ENCODE results near the gene ULBP2.
"Not testable (repeated sequence)": the region's sequence is repeated elsewhere in the genome, so short reads cannot be mapped to it uniquely, and the experiment has no call there.

The ULBP2 gene

DNA sequence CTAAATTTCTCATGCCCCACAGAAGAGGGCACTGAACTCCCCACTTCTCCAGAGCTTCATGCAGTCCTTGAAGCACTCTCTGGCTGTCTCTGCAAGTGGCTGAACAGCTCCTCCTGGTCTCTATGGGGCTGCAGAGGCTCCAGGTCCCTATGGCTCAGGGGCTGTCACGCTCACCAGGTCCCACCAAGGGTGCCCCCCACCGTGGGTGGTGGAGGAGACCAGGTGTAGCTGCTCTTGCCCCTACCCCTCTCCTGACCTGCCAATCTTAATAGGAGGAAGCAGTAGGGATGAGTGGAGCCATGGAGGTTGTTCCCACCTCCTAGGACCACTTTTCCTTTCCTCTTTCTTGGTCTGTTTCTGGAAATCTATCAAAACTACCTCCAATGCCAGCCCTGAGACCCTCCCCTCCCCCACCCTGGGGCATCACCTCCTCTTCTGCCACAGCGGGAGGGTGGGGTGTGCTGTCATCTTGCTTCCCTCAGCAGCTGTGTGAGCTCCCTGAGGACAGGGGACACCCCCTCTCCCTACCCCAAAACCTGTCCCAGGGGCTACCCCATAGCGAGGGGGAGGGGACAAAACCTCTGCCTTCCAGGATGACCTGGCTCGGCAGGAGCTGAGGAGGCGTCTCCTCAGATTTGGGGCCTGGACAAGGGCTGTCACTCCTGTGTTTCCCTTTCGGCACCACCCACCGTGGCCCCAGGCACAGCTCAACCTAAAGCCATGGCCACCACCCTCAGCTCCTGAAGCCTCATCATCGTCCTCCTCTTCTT, 31.9 kb upstream of the ULBP2 start:
- no peak for FAIRE-seq

DNA sequence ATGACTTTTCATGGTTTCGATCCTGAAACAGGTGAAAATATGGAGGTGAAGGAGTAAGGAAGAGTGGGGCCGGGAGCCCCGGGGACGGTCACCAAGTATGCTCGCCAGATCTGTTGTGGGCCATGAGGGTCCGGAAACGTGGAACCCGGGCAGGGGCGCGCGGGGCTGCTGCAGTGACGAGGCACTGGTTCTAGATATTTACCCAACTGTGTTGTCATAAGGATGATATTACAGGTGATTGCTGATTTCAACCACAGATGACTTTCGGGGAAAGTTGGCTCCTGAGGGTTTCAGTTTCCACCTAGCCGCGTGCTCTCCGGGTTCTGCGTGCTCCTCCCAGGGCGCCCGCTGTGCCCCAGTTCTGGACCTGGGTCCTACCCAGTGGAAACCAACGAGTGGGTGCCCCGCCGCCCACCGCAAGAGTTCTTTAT, 31.1 kb upstream of the ULBP2 start:
- no peak for FAIRE-seq

DNA sequence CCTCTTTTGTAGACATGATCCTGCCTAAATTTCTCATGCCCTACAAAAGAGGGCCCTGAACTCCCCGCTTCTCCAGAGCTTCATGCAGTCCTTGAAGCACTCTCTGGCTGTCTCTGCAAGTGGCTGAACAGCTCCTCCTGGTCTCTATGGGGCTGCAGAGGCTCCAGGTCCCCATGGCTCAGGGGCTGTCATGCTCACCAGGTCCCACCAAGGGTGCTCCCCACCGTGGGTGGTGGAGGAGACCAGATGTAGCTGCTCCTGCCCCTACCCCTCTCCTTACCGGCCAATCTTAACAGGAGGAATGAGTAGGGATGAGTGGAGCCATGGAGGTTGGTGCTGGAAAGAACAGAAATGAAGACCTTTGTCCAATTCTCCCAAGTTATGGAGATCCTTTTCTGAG, 29.1 kb upstream of the ULBP2 start:
- FAIRE-seq, result not testable (repeated sequence)

DNA sequence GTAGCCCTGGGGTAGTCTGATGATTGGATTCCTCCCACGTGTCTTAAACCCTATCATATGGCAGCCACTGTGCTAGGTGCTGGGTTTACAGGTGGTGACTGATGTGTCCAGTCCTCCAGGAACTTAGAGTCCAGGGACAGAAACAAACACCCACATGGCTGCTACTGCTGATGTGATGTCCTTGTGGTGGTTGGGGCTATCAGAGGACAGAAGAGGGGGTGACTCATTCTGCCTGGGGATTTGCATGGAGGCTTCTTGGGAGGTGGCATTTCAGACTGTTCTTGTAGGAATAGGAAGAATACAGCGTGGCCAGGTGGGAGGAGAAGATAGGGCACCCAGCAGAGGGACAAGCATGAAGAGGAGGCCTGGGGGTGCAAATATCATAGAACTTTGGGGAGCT, 28.7 kb upstream of the ULBP2 start:
- no peak for FAIRE-seq

DNA sequence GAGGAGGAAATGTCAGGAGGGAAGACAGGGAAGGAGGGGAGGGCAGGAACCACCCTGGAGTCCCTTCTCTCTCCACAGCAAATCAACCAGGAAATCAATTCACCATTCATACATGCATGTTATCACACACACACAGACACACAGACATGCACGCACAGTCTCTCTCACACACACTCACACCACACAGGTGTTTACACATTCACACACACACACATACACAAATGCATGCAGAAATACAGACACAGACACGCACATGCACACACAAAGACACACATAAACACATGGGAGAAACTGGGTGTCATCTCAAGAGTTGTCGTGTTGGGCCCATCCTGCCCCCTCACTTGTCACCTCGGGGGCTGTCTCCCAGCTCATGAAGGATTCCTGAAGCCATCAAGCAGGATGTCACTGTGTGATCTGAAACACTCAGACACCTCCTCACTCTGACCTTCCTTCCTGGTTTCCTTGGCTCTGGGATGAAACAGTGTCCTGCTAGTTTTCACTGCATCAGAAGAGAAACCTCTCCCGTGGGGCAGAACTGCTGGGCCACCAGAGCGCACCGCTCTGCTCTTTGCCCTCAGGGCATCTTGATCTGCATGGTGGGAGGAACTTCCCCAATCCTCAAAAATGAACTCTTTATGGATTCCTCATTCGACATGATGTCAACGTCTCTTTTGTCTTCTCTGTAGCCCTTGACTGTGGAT, 28.1 kb upstream of the ULBP2 start:
- no peak for FAIRE-seq

DNA sequence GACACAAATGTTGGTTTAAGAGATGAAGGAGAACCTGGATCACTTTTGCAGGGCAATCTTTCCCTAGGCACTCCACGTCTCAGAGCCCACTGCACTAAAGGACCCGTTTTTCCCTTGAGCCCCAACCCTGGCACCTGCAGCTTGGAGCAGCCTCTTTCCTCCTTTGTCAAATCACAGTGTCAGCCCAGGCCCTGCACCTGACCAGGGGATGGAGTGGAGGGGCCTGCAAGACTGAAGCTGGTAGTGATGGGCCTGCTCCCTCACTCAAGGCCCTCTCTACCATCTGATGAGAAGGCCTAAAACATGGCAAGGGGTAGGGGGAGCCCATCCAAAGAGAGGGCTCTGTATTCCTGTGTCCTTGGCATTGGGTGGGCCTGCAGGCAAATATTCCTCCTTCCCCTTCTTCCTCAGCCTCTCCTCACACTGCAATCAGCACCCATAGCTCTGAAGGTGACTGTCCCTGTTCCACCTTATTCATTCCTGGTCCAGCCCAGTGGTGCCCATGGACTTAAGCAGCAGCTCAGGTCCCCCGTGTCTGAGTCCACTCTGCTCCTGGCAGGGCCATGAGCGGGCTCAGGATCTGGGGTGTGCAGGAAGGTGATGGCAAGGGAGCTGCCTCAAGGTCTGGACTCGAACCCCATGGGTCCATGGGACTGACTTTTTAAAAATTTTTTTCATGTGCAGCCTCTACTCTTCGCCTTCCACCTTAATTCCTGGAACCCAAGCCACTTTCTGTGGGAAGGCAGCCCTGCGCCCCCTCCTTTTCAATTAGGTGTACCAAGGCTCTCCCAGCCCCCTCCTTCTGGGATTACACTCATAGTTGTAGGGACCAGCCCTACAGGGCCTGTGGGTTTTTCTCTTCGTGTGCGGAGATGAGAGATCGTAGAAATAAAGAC, 25.6 kb upstream of the ULBP2 start:
- no peak for FAIRE-seq

DNA sequence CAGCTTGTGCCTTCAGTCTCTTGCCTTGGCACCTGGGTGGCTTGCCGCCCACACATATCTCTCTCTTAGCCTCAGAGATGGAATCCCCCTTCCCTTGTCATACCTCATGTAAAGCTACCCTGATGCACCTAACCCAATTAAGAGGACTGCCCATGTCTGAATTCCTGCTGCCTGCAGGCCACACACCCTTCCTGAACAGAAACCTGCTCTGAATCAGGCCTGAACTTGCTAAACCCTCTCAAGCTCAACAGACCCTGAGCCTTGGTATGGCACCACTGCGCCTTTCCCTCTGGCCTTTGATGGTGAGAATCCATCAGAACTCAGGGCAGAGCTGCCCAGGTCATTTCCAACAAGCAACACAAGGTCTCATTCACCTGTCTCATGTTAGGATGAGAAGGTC, 24.1 kb upstream of the ULBP2 start:
- no peak for FAIRE-seq

DNA sequence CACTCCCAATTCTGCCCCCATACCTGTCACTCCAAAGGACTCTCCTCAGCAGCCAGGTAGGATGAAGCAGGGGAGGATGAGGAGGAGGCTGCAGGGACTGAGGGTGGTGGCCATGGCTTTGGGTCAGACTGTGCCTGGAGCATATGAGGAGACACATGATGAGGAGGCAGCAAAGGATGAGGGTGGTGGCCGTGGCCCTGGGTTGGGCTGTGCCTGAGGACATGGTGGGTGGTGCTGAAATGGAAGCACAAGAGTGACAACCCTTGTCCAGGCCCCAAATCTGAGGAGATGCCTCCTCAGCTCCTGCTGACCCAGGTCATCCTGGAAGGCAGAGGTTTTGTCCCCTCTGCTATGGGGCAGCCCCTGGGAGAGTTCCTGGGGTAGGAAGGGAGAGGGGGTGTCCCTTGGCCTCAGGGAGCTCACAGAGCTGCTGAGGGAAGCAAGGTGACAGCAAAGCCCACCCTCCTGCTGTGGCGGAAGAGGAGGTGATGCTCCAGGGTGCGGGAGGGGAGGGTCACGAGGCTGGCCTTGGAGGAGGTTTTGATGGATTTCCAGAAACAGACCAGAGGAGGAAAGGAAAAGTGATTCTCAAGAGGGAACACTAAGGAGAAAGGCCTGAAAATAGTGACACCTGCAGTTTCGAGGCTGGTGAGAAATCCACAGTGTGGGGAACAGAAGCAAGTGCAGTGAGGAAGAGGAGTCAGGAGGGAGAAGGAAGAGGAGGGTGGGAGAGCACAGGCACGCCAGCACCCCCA, 23.5 kb upstream of the ULBP2 start:
- no peak for FAIRE-seq

DNA sequence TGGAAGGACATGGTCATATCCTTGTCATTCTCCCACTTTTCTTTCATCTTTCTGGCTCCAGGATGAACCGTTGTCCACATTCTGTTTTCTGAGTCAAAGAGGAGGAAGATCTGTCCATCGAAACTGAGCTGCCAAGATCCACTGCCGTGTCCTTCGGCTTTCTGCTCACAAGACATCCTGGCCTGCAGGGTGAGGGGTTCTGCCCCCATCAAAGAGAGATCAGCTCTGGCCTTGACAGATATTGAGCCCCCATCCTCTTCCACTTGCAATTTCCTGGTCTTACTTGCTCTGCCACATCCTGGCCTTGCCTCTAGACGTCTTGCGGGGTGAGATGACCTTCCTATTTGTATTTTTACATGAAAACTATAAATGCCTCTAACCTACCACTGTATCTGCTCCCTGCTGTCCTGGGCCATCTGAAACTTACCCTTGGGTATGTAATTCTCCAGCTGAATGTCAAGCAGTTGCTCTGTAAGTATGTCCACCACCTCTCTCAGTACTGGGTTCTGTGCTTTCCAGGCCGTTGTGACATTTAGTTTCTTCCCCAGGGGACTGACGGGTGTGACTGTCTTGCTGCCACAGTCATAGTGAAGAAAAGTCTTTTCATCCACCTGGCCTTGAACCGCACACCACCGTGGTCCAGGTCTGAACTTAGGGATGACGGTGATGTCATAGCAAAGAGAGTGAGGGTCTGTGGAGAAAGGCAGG, 22.5 kb upstream of the ULBP2 start:
- not testable (repeated sequence) for FAIRE-seq

DNA sequence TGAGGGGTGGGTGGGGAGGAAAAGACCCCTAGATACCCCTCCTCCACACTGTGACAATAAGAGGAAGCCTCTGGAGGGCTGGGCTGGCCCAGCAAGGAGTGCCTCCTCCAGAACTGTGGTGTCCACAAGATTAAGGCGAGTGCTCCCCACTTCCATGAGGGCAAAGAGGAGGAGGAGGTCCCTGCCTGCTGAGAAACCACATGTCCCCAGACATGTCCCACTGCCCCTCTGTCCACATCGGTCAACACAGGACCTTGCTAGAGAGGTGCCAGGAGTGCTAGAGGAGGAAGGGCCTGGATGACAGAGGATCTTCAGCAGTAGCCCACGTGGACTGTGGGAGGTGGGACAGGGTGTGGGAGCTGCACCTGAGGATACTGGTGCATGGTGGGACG, 22.0 kb upstream of the ULBP2 start:
- FAIRE-seq, result no peak

DNA sequence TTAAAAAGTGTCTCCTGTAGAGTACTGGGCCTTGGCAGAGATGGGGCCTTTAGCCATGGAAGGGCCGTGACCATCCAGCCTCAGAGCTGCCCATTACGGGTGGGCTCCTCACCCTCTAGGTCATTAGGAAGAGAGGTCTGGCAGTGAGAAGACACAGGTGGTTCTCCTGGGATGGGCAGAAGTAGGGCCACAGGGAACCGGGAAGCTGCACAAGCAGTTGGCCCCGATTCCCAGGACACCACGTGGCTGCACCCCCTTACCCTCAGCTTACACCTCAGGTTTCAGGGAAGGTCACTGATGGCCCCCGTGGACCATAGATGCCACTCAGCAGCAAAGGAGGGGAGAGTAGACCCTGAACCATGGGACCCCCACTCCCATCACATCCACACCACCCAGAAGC, 20.5 kb upstream of the ULBP2 start:
- FAIRE-seq, result no peak

DNA sequence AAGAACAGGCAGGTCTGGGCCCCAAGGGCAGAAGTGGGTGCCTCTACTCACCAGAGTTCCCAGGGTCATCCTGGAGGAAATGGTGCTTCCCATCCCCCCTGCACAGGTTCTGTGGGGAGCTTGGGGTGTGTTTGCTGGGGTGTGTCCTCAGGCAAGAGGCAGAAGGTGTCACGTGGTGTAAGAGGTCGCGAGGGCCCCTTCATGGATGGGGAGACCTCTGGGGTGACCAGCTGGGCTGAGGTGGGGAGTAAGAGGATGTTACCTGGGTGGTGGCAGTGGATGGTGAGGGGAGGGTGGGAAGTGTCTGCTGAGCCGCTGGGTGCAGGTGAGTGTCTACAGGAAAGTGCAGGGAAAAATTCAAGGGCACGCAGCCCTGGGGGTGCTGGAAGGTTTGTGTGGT, 19.7 kb upstream of the ULBP2 start:
- not testable (repeated sequence) for FAIRE-seq

DNA sequence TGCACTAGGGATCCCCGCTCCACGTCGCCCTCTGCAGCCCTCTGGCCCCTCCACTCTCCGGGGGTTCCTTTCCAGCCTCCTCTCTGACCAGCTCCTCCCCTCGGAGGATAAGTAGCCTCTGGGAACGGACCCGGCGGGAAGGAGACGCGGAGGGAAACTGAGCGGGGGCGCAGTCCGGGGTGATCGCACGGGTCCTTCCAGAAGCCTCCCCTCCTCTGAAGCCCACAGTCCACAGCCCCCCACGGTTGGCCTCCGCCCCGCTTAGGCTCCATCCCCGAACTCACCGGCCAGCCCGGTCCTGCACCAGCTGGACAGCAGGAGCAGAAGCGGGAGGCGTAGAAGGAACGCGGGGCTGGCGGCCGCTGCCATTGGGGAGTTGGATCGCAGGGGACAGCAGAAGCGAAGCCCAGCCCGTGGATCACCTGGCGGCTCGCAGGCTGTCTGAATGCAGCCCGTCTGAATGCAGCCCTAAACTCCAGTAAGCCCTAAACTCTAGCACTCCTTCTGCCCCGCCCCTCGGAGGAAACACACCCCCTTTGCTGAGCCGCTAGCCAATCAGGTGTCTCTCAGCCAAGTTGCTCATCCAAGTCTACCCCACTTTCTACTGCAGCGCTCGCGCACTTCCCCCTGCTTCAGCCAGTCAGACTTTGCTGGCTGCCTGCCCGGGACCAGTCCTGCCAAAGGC, 19.0 kb upstream of the ULBP2 start, which contains the start of gene RAET1G:
Gene RAET1G (minus strand): TSS at position 480 of the 685 bp plus-strand sequence. CDS start 111 bp downstream, at position 369.
- no peak for FAIRE-seq

DNA sequence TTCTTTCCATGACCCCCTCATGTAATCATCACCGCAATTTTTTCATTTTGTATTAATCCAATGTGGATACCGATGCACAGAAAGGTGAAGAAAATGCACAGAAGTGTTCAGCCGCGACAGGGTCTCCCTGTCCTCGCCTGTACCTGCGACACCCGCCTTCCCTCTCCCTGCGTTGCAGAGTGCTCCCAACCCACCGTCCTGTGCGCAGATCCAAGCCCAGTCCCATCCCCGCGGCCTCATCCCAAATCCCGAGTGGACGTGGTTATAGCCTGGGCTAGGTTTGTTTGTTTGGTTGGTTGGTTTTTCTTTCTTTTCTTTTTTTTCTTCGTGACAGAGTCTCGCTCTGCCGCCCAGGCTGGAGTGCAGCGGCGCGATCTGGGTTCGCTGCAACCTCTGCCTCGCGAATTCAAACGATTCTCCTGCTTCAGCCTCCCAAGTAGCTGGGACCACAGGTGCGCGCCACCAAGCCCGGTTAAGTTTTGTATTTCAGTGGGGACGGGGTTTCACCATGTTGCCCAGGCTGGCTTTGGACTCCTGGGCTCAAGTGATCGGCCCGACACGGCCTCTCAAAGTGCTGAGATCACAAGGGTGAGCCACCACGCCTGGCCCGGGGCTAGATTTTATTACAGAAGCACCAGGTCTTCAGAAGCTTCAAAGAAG, 18.4 kb upstream of the ULBP2 start:
- no peak for FAIRE-seq

DNA sequence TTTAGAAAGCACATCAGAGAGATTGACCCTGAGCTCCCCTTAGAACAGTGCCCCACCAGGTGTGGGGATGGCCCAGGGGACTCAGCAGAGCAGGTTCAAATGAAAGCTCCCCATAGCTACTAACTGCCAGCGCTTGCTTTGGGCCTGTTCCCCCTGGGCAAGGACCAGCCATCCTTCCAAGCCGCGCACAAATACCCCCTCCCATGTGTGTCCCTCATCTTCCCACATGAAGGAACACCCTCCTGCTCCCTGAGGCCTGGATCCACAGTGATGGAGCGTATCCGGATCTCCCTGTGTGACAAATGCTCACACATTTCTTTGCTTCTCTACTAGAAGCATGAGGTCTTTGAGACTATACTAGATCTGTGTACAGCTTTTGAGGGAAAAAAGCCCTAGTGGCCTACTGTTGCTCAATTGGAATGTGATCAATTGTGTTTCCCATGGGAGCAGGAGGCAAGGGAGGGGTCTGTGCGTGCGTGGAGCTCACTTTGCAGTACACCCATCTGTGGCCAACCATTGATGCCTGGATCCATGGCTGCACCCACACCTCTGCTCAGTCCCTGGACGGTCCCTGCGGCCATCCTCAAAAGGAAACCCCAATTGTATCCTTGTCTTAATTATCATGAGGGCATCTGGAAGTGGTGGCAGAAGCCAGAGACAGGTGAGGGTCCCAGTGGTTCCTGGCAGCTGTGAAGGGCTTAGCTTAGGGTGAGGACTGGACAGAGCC, 17.4 kb upstream of the ULBP2 start:
- no peak for FAIRE-seq

DNA sequence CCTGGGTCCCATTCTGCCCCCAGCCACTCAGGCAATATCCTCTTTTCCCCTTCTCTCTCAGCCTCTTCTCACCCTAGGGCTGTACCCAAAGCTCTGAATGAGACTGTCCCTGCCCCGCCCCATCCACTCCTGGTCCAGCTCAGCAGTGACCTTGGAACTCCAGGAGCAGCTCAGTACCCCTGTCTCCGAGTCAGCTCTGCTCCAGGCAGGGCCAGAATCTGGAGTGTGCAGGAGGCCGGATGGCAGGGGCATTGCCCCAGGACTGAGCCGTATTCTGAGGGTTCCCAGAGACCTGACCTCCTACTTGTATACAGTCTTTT, 16.9 kb upstream of the ULBP2 start:
- no peak for FAIRE-seq

DNA sequence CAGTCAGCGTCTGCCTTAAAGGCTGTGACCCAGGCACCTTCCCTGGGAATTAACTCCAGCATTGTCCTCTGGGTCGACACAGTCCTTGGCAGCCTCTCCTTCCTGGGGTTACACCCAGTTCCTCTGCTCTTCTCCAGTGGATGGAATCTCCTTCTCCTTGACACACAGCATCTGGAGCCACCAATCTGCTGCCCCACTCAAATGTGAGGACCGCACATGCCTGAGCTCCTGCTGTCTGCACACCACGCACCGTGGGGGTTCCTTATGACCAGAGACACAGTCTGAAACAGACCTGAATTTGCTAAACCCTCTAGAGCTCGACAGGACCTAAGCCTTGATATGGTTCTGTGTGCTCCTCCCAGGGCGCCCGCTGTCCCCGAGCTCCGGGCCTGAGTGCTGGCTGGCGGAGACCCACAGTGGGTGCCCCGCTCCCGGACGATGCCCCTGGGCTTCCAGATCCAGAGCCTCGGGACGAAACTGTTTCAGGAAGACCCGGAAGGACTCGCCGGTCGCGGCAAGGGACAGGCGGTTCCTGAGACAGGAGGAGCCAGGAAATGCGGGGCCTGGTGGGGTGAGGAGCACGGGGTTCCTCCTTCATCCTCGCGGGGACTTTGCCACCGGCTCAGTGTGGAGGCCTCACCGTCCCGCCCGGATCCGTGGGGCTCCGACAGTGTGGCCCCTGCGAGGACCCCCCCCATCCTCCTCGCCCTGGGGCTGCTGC, 16.4 kb upstream of the ULBP2 start:
- FAIRE-seq, result no peak

DNA sequence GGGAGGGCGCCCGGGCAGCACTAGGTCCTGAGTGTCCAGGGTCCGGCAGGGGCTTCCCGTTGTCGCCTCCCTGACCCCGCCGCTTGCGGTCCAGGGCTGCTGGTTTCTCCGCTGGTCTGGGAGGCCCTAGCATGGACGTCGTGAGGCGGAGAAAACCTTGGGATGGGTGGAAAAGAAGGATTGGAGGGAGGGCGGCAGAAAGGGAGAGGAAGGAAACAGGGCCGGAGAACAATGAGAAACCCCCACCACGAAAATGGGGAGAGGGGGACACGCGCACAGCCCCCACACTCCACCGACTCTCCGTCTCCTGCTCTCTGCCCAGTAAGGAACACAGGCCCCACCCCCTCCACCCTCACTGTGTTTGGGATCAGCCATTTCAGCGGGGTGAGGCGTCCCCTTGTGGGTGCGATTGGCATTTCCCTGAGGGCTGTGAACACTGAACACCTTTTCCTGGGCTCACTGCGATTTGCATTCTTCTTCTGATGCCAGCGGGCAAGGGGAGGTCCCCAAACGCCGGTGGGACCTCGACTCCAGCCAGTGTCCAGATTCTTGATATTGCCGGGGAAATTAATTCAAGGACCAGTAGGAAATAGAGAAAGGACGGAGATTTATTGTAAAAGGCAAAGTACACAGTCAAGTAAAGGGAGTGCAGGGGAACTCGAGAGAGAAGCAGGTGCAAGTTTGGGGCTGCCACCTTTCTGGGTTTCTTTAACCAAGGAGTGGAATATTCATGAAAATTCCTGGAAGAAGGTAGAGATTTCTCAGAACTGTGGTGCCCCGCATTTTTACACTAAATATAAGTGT, 15.6 kb upstream of the ULBP2 start:
- FAIRE-seq, result no peak

DNA sequence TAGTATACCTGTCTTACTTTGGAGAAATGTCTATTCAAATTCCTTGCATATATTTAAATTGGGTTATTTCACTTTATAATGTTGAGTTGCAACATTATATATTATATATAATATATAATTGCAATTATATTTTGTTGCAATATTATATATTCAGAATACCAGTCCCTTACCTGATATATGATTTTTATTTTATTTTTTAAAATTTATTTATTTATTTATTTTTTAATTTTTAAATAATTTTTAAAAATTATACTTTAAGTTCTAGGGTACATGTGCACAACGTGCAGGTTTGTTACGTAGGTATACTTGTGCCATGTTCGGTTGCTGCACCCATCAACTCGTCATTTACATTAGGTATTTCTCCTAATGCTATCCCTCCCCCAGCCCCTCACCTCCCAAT, 14.8 kb upstream of the ULBP2 start:
- FAIRE-seq, result not testable (repeated sequence)
